Measurements from ENCODE around the gene ITM2C. TPM values are rescaled to one million over a fixed set of nuclear protein-coding genes. Genes with fewer than 3 reads are reported as not detected.

ITM2C gene
- total and polyA plus RNA-seq, 2 of the 13 experiments (the other 11 are each of a cell fraction or from before 2014, with no cell fraction given), result 70.5 to 270 TPM

DNA sequence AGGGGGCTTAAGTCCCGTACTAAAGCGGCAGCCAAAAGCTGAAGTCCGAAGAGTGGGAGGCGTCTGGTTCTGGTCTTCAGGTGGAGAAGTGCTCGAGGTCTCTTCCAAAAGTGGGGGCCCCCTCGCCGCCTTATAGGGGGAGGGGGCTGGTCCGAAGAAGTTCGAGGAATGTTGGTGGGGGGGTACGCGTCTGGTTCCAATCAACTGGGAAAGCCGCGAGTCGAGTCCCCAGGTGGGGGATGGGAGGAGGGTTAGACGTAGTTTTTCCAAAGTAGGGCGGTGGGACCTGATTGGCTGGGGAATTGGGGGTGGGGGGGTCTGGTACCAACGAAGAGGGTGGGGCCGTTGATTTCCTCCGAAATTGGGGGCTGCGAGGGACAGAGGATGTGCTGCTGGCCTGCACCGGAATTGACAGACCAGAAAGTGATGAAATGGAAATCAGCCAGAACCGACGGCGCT, 594 bp downstream of the ITM2C start (continued):
- TF ChIP-seq, protein P1, sequence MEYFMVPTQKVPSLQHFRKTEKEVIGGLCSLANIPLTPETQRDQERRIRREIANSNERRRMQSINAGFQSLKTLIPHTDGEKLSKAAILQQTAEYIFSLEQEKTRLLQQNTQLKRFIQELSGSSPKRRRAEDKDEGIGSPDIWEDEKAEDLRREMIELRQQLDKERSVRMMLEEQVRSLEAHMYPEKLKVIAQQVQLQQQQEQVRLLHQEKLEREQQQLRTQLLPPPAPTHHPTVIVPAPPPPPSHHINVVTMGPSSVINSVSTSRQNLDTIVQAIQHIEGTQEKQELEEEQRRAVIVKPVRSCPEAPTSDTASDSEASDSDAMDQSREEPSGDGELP (IDR thresholded peaks at IDR 0.05; ENCODE audit: borderline replicate concordance, low read depth), result no peak
- no peak for TF ChIP-seq ZNF766 (CRISPR knock-in tag; IDR thresholded peaks at IDR 0.05; ENCODE audit: borderline replicate concordance)
- TF ChIP-seq, protein P2, sequence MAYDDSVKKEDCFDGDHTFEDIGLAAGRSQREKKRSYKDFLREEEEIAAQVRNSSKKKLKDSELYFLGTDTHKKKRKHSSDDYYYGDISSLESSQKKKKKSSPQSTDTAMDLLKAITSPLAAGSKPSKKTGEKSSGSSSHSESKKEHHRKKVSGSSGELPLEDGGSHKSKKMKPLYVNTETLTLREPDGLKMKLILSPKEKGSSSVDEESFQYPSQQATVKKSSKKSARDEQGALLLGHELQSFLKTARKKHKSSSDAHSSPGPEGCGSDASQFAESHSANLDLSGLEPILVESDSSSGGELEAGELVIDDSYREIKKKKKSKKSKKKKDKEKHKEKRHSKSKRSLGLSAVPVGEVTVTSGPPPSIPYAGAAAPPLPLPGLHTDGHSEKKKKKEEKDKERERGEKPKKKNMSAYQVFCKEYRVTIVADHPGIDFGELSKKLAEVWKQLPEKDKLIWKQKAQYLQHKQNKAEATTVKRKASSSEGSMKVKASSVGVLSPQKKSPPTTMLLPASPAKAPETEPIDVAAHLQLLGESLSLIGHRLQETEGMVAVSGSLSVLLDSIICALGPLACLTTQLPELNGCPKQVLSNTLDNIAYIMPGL (CRISPR knock-in tag; IDR thresholded peaks at IDR 0.05; ENCODE audit: borderline replicate concordance in 1 of 2, low read depth in 1 of 2), result 0 out of 4 replicates have a peak, but pooled peaks of 1 of the 2 experiments have one; percentile 6
- TF ChIP-seq GATAD1 (CRISPR knock-in tag; IDR thresholded peaks at IDR 0.05), result no peak
- no peak for TF ChIP-seq ZBTB3 (CRISPR knock-in tag; IDR thresholded peaks at IDR 0.05; ENCODE audit: borderline replicate concordance, low read depth)
- TF ChIP-seq ZNF775 (CRISPR knock-in tag; IDR thresholded peaks at IDR 0.05; ENCODE audit: borderline replicate concordance), result 0 out of 2 replicates have a peak, but pooled peaks have one; percentile 59
- no peak for TF ChIP-seq ZNF747 (CRISPR knock-in tag; IDR thresholded peaks at IDR 0.05; ENCODE audit: borderline replicate concordance)
- peak; percentile 32; the same call in 1 of the 2 replicates for TF ChIP-seq ZSCAN22 (CRISPR knock-in tag; IDR thresholded peaks at IDR 0.05)
- TF ChIP-seq, protein P3, sequence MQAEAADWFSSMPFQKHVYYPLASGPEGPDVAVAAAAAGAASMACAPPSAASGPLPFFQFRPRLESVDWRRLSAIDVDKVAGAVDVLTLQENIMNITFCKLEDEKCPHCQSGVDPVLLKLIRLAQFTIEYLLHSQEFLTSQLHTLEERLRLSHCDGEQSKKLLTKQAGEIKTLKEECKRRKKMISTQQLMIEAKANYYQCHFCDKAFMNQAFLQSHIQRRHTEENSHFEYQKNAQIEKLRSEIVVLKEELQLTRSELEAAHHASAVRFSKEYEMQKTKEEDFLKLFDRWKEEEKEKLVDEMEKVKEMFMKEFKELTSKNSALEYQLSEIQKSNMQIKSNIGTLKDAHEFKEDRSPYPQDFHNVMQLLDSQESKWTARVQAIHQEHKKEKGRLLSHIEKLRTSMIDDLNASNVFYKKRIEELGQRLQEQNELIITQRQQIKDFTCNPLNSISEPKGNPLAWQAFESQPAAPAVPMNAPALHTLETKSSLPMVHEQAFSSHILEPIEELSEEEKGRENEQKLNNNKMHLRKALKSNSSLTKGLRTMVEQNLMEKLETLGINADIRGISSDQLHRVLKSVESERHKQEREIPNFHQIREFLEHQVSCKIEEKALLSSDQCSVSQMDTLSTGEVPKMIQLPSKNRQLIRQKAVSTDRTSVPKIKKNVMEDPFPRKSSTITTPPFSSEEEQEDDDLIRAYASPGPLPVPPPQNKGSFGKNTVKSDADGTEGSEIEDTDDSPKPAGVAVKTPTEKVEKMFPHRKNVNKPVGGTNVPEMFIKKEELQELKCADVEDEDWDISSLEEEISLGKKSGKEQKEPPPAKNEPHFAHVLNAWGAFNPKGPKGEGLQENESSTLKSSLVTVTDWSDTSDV (CRISPR knock-in tag; IDR thresholded peaks at IDR 0.05), result no peak
- TF ChIP-seq ZNF431 (CRISPR knock-in tag; IDR thresholded peaks at IDR 0.05; ENCODE audit: borderline replicate concordance, low read depth), result no peak
- no peak for TF ChIP-seq ZFP82 (CRISPR knock-in tag; IDR thresholded peaks at IDR 0.05; ENCODE audit: borderline replicate concordance)
- no peak for TF ChIP-seq ZNF788 (CRISPR knock-in tag; IDR thresholded peaks at IDR 0.05; ENCODE audit: borderline replicate concordance)
- no peak for TF ChIP-seq HCFC1 (IDR thresholded peaks at IDR 0.05; ENCODE audit: low read depth, low read length)
- TF ChIP-seq ETV5 (CRISPR knock-in tag; IDR thresholded peaks at IDR 0.05; ENCODE audit: borderline replicate concordance), result 0 out of 2 replicates have a peak, but pooled peaks have one; percentile 6
- 0 out of 2 replicates have a peak, but pooled peaks have one; percentile 8 for TF ChIP-seq NFKB2 (CRISPR knock-in tag; IDR thresholded peaks at IDR 0.05; ENCODE audit: borderline replicate concordance)
- 0 out of 2 replicates have a peak, but pooled peaks have one; percentile 35 for TF ChIP-seq PITX1 (CRISPR knock-in tag; IDR thresholded peaks at IDR 0.05)
- 0 out of 2 replicates have a peak, but pooled peaks have one; percentile 7 for TF ChIP-seq PCBP1 (IDR thresholded peaks at IDR 0.05; ENCODE audit: borderline replicate concordance, low read depth, low read length)
- no peak for TF ChIP-seq RCOR2 (CRISPR knock-in tag; IDR thresholded peaks at IDR 0.05)
- no peak for TF ChIP-seq MAFK (conservative IDR thresholded peaks at IDR 0.05 in 1 of 2, IDR thresholded peaks at IDR 0.05 in 1 of 2; ENCODE audit: low read length in 2 of 2)
- TF ChIP-seq, protein P4, sequence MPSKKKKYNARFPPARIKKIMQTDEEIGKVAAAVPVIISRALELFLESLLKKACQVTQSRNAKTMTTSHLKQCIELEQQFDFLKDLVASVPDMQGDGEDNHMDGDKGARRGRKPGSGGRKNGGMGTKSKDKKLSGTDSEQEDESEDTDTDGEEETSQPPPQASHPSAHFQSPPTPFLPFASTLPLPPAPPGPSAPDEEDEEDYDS (CRISPR knock-in tag; IDR thresholded peaks at IDR 0.05), result no peak
- TF ChIP-seq ZNF720 (CRISPR knock-in tag; IDR thresholded peaks at IDR 0.05), result no peak
